Mesendoderm (in vitro differentiated cells): Measurements from ENCODE around the gene MCM3.

Source experiments
- DNase-seq: peaks from one replicate; pipeline ENCODE4 v3.0.0; 2013
- H2AK5ac ChIP-seq: 2 replicates; pipeline ENCODE4 v1.6.1; 2013; ENCODE audit warnings: low read length, inconsistent platforms
- H2BK120ac ChIP-seq: 2 replicates; pipeline ENCODE4 v1.6.1; 2013; ENCODE audit warnings: low read depth, mild to moderate bottlenecking, low read length, moderate library complexity, mixed read lengths
- H2BK15ac ChIP-seq: replicated peaks from 2 replicates; pipeline ENCODE4 v1.6.1; 2013; ENCODE audit warnings: low read depth, mild to moderate bottlenecking, moderate library complexity
- H2BK5ac ChIP-seq: 2 replicates; pipeline ENCODE4 v1.6.1; 2013; ENCODE audit warnings: low read length, inconsistent platforms
- H3K18ac ChIP-seq: 2 replicates; pipeline ENCODE4 v1.6.1; 2013; ENCODE audit warnings: mild to moderate bottlenecking, low read length, mixed read lengths
- H3K23ac ChIP-seq: one replicate; pipeline ENCODE4 v1.6.1; 2013; ENCODE audit warnings: low read length
- H3K27ac ChIP-seq: 2 replicates; pipeline ENCODE4 v1.5.1; 2013; ENCODE audit warnings: low read depth, mild to moderate bottlenecking, inconsistent platforms, low read length, moderate library complexity
- H3K27me3 ChIP-seq: 2 replicates; pipeline ENCODE4 v1.6.1; 2013; ENCODE audit warnings: low read length, control low read depth, mild to moderate bottlenecking, inconsistent platforms; ENCODE audit not compliant: insufficient read depth, poor library complexity
- H3K36me3 ChIP-seq: 2 replicates; pipeline ENCODE4 v1.6.1; 2013; ENCODE audit warnings: low read length, inconsistent platforms; ENCODE audit not compliant: control insufficient read depth, insufficient read depth
- H3K4ac ChIP-seq: one replicate; pipeline ENCODE4 v1.6.1; 2013; ENCODE audit warnings: low read depth, mild to moderate bottlenecking, low read length, moderate library complexity
- H3K4me1 ChIP-seq: 2 replicates; pipeline ENCODE4 v1.6.1; 2013; ENCODE audit warnings: low read depth, low read length, inconsistent platforms; ENCODE audit not compliant: control insufficient read depth
- H3K4me2 ChIP-seq: 2 replicates; pipeline ENCODE4 v1.6.1; 2013; ENCODE audit warnings: low read length
- H3K4me3 ChIP-seq: 2 replicates; pipeline ENCODE4 v1.5.1; 2013; ENCODE audit warnings: mild to moderate bottlenecking, low read length
- H3K56ac ChIP-seq: one replicate; pipeline ENCODE4 v1.6.1; 2013; ENCODE audit warnings: low read length
- H3K79me1 ChIP-seq: 2 replicates; pipeline ENCODE4 v1.6.1; 2013; ENCODE audit warnings: low read length, inconsistent platforms
- H3K79me2 ChIP-seq: 2 replicates; pipeline ENCODE4 v1.6.1; 2013; ENCODE audit warnings: mild to moderate bottlenecking, low read length; ENCODE audit not compliant: control insufficient read depth, insufficient read depth
- H3K9ac ChIP-seq: 2 replicates; pipeline ENCODE4 v1.6.1; 2013; ENCODE audit warnings: low read length, inconsistent platforms
- H4K5ac ChIP-seq: one replicate; pipeline ENCODE4 v1.6.1; 2013; ENCODE audit warnings: low read length
- H4K8ac ChIP-seq: one replicate; pipeline ENCODE4 v1.6.1; 2013; ENCODE audit warnings: low read depth, mild to moderate bottlenecking, control low read depth, low read length, moderate library complexity
- WGBS: extraction: QIAGEN DNeasy Blood & Tissue Kit; methylation state at CpG from one replicate; pipeline ENCODE4 v1.1.7; 2013; ENCODE audit warnings: low lambda C conversion rate, missing lambda C conversion rate; ENCODE audit not compliant: insufficient coverage; ENCODE audit errors: extremely low coverage; 5-methylcytosine and 5-hydroxymethylcytosine counted together

Gene MCM3

GRCh38 chr6:52306972-52307870 lies 22.7 kb upstream of the MCM3 start:
- H3K79me1 ChIP-seq = no peaks in the 10 kb centered on the region
- H3K4me3 ChIP-seq = peak overlapping the region; percentile 71
- H3K27me3 ChIP-seq = no peaks in the 10 kb centered on the region
- H3K4me1 ChIP-seq = no peaks in the 10 kb centered on the region
- DNase-seq = peak; percentile 61
- H3K9ac ChIP-seq = peak overlapping the region; percentile 70
- no peaks in the 10 kb centered on the region for H3K79me2 ChIP-seq
- H3K4me2 ChIP-seq = peak overlapping the region; percentile 72
- no peak overlapping the region for H2BK5ac ChIP-seq
- H2AK5ac ChIP-seq = no peak overlapping the region
- no peak overlapping the region for H3K18ac ChIP-seq
- WGBS = no CpG with 5 or more reads among the region's 32 CpGs
- H4K8ac ChIP-seq = no peak overlapping the region
- H3K36me3 ChIP-seq = no peaks in the 10 kb centered on the region
- no peak overlapping the region for H4K5ac ChIP-seq
- H3K4ac ChIP-seq = no peak overlapping the region
- no peak overlapping the region for H2BK120ac ChIP-seq
- no peak overlapping the region for H3K27ac ChIP-seq
- H3K23ac ChIP-seq = no peak overlapping the region
- no peak overlapping the region for H2BK15ac ChIP-seq
- H3K56ac ChIP-seq = peak overlapping the region; percentile 96

DNA sequence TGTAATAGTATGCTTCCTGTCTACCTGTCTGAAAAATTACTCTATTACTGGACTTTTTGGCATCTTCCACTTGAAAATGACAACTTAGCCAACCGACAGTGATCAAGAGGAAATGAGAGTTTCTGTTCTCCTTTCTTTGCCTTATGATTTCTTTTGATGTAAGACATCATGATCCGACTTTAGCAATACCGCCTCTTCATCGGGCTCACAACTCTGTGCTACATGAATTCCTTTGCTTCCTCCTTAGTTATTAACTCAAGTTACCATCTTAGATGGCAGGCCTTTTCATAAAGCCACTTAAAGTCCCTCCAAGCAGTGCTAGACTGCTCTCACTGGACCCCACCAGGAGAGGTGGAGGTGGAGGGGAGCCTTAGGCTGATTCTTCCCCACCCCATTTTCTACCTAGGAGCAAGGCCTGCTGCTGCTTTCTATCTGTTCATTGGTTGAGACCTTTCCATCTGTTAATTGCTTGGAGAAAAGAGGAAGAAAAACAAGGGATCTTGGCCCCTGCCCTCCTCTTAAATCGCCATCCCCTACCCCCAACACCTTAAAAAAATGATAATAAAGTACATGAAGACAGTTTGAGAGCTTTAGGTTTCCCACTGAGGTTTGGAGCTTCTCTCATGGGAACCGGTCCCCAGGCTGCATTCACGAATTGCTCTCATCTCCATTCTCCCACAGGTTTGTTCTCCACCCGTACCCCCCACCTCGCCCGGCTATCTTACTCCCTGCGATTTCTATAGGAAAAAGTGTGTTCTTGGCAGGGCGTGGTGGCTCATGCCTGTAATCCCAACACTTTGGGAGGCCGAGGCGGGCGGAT lies 21.6 kb upstream of the MCM3 start:
- no peak overlapping the region for H3K9ac ChIP-seq
- H3K23ac ChIP-seq = no peak overlapping the region
- no peaks in the 10 kb centered on the region for H3K79me2 ChIP-seq
- H3K36me3 ChIP-seq = no peaks in the 10 kb centered on the region
- no peak for DNase-seq
- no peak overlapping the region for H3K18ac ChIP-seq
- no peak overlapping the region for H3K4me3 ChIP-seq
- no peaks in the 10 kb centered on the region for H3K27me3 ChIP-seq
- H3K79me1 ChIP-seq = no peaks in the 10 kb centered on the region
- H3K56ac ChIP-seq = no peak overlapping the region
- no CpG with 5 or more reads among the region's 15 CpGs for WGBS
- H4K8ac ChIP-seq = no peak overlapping the region
- no peak overlapping the region for H2BK15ac ChIP-seq
- no peak overlapping the region for H4K5ac ChIP-seq
- no peak overlapping the region for H2BK5ac ChIP-seq
- no peak overlapping the region for H3K4me2 ChIP-seq
- H3K4ac ChIP-seq = no peak overlapping the region
- H2BK120ac ChIP-seq = no peak overlapping the region
- no peaks in the 10 kb centered on the region for H3K4me1 ChIP-seq
- no peak overlapping the region for H3K27ac ChIP-seq
- H2AK5ac ChIP-seq = no peak overlapping the region

DNA sequence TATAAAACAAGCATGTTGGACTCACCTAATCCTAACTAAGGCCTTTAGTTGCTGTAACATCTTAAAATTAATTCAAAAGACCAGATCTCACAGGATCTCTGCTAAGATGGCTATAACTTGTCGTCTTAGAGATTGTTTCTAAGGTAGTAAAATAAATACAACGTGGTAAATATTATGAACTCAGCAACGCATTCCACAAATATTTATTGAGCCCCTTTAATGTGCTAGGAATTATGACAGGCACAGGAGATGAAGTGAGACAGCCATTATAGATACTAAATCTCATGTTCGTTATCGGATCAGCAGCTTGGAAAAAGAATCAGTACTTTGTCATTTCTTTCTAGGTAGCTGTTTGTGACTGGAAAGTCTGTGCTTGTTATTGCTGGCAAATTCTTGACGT lies 20.9 kb upstream of the MCM3 start:
- no peak overlapping the region for H2BK15ac ChIP-seq
- no peaks in the 10 kb centered on the region for H3K79me2 ChIP-seq
- no peak overlapping the region for H2BK5ac ChIP-seq
- H2AK5ac ChIP-seq = no peak overlapping the region
- no peak overlapping the region for H3K56ac ChIP-seq
- H2BK120ac ChIP-seq = no peak overlapping the region
- H3K9ac ChIP-seq = no peak overlapping the region
- H3K4me2 ChIP-seq = no peak overlapping the region
- no peaks in the 10 kb centered on the region for H3K79me1 ChIP-seq
- H3K4ac ChIP-seq = no peak overlapping the region
- H4K5ac ChIP-seq = no peak overlapping the region
- no peak overlapping the region for H3K4me3 ChIP-seq
- no peak overlapping the region for H3K27ac ChIP-seq
- H3K4me1 ChIP-seq = no peaks in the 10 kb centered on the region
- no peak for DNase-seq
- no peak overlapping the region for H3K18ac ChIP-seq
- WGBS = no CpG with 5 or more reads among the region's 6 CpGs
- no peaks in the 10 kb centered on the region for H3K36me3 ChIP-seq
- H3K23ac ChIP-seq = no peak overlapping the region
- no peaks in the 10 kb centered on the region for H3K27me3 ChIP-seq
- H4K8ac ChIP-seq = no peak overlapping the region

DNA sequence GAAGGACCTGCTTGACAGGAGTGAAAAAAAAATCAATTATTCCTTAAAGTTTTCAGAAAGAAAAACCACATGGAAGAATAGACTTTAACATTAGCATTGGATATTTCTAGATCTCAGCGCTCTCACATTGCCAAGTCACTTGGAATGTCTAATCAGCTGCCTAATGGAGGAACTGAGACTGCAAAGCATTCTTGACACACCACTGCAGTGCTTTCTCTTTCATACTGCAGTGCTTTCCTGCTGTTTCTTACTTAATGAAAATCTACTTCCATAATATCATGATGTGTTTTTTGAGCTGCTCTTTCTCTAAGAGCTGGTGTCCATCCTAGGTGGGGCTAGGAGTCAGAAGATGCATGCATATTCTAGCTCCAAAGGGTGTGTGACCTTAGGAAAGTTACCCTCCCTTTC lies 20.4 kb upstream of the MCM3 start:
- H2BK5ac ChIP-seq = no peak overlapping the region
- no peak overlapping the region for H3K56ac ChIP-seq
- H3K27ac ChIP-seq = no peak overlapping the region
- H2BK15ac ChIP-seq = no peak overlapping the region
- H4K5ac ChIP-seq = no peak overlapping the region
- no peaks in the 10 kb centered on the region for H3K4me1 ChIP-seq
- no peaks in the 10 kb centered on the region for H3K79me2 ChIP-seq
- no peak overlapping the region for H4K8ac ChIP-seq
- H3K9ac ChIP-seq = no peak overlapping the region
- H3K27me3 ChIP-seq = no peaks in the 10 kb centered on the region
- H3K18ac ChIP-seq = no peak overlapping the region
- H2BK120ac ChIP-seq = no peak overlapping the region
- no peaks in the 10 kb centered on the region for H3K79me1 ChIP-seq
- H3K36me3 ChIP-seq = no peaks in the 10 kb centered on the region
- no peak overlapping the region for H3K4me3 ChIP-seq
- WGBS = no CpG with 5 or more reads among the region's 1 CpG
- H3K23ac ChIP-seq = no peak overlapping the region
- no peak for DNase-seq
- no peak overlapping the region for H2AK5ac ChIP-seq
- no peak overlapping the region for H3K4me2 ChIP-seq
- no peak overlapping the region for H3K4ac ChIP-seq

DNA sequence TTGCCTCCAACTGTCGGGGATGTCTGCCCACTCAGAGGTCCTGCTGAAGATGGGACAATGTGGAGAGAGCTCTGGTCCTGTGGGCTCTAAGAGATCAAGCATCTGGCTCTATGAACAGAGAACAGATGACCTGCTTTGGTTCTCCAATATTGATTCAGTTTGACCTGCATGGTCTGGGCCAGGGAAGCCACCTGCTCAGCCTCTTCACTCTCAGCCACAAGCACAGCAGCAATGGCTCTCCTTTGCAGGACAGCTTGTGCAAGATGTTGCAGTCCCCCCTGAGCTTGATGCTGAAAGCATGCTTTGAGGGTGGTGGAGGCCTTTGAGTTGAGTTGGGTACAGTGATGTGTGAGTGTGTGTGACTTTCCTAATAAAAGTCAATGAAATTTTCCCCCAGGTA lies 18.6 kb upstream of the MCM3 start:
- H3K27ac ChIP-seq = no peak overlapping the region
- no peak overlapping the region for H3K18ac ChIP-seq
- no peak overlapping the region for H2BK15ac ChIP-seq
- no peak overlapping the region for H3K56ac ChIP-seq
- H3K27me3 ChIP-seq = no peaks in the 10 kb centered on the region
- H2BK120ac ChIP-seq = no peak overlapping the region
- H3K4me3 ChIP-seq = no peak overlapping the region
- no peak overlapping the region for H2BK5ac ChIP-seq
- H3K79me1 ChIP-seq = no peaks in the 10 kb centered on the region
- H3K4me1 ChIP-seq = no peaks in the 10 kb centered on the region
- DNase-seq = no peak
- no CpG with 5 or more reads among the region's 1 CpG for WGBS
- no peak overlapping the region for H3K4me2 ChIP-seq
- H4K5ac ChIP-seq = no peak overlapping the region
- H3K9ac ChIP-seq = no peak overlapping the region
- H3K36me3 ChIP-seq = no peaks in the 10 kb centered on the region
- H2AK5ac ChIP-seq = no peak overlapping the region
- no peak overlapping the region for H3K4ac ChIP-seq
- no peaks in the 10 kb centered on the region for H3K79me2 ChIP-seq
- no peak overlapping the region for H3K23ac ChIP-seq
- no peak overlapping the region for H4K8ac ChIP-seq
